ENCODE measurements around the gene DDX54. TPM values are rescaled to one million over a fixed set of nuclear protein-coding genes. Genes with fewer than 3 reads are reported as not detected.

Gene DDX54
- total RNA-seq, 2 donors from 2014 or later: 77.3 to 96.2 TPM

GRCh38 chr12:113179023-113179422, 6.3 kb downstream of the DDX54 start:
- DNase-seq (ENCODE audit: low spot score in 2 of 2) (no peak), ATAC-seq (no peak)
- peaks cover 0 to 23% of the 10 kb centered on the region in 2 donors for H3K36me3 Mint-ChIP-seq
- H3K27ac Mint-ChIP-seq: no peak overlapping the region
- H3K9me3 Mint-ChIP-seq: no peaks in the 10 kb centered on the region

- H3K9me3 Mint-ChIP-seq: no peaks in the 10 kb centered on the region
- peaks cover 17 to 37% of the 10 kb centered on the region in 2 donors for H3K36me3 Mint-ChIP-seq
- peak overlapping the region in 1 of 2 donors; percentile 81 for H3K27ac Mint-ChIP-seq
- DNase-seq (ENCODE audit: low spot score in 2 of 2): peak in 1 of 2 donors; percentile 89
- ATAC-seq: peak; percentile 84 to 86
These were observed 10.6 kb downstream of the DDX54 start for GRCh38 chr12:113174461-113175384.

GRCh38 chr12:113173081-113173698, 12.1 kb downstream of the DDX54 start:
- Mint-ChIP-seq H3K9me3 (no peaks in the 10 kb centered on the region), H3K36me3 (peaks cover 17 to 37% of the 10 kb centered on the region in 2 donors), H3K27ac (no peak overlapping the region)
- no peak for ATAC-seq
- DNase-seq (ENCODE audit: low spot score in 2 of 2): no peak

GRCh38 chr12:113172185-113172584, 13.1 kb downstream of the DDX54 start:
- Mint-ChIP-seq H3K27ac (no peak overlapping the region), H3K36me3 (peaks cover 17 to 27% of the 10 kb centered on the region in 2 donors), H3K9me3 (no peaks in the 10 kb centered on the region)
- no peak for ATAC-seq
- DNase-seq (ENCODE audit: low spot score in 2 of 2): no peak

- DNase-seq (ENCODE audit: low spot score in 2 of 2): no peak
- H3K36me3 Mint-ChIP-seq: peaks cover 17 to 20% of the 10 kb centered on the region in 2 donors
- no peaks in the 10 kb centered on the region for H3K9me3 Mint-ChIP-seq
- H3K27ac Mint-ChIP-seq: no peak overlapping the region
- no peak for ATAC-seq
These were observed 13.7 kb downstream of the DDX54 start for GRCh38 chr12:113171543-113171942.

GRCh38 chr12:113170926-113171325, 14.4 kb downstream of the DDX54 start:
- no peak for DNase-seq (ENCODE audit: low spot score in 2 of 2)
- Mint-ChIP-seq H3K27ac (peak overlapping the region in 1 of 2 donors; percentile 1), H3K9me3 (no peaks in the 10 kb centered on the region), H3K36me3 (peaks cover 17 to 20% of the 10 kb centered on the region in 2 donors)
- no peak for ATAC-seq

GRCh38 chr12:113170457-113170856, 14.8 kb downstream of the DDX54 start:
- no peak overlapping the region for H3K27ac Mint-ChIP-seq
- no peaks in the 10 kb centered on the region for H3K9me3 Mint-ChIP-seq
- no peak for ATAC-seq
- peaks cover 17 to 20% of the 10 kb centered on the region in 2 donors for H3K36me3 Mint-ChIP-seq
- DNase-seq (ENCODE audit: low spot score in 2 of 2): no peak

- no peaks in the 10 kb centered on the region for H3K9me3 Mint-ChIP-seq
- ATAC-seq: no peak
- DNase-seq (ENCODE audit: low spot score in 2 of 2): no peak
- no peak overlapping the region for H3K27ac Mint-ChIP-seq
- H3K36me3 Mint-ChIP-seq: peaks cover 17 to 19% of the 10 kb centered on the region in 2 donors
These were observed 15.6 kb downstream of the DDX54 start for GRCh38 chr12:113169697-113170096.

GRCh38 chr12:113167868-113168267, 17.4 kb downstream of the DDX54 start:
- no peaks in the 10 kb centered on the region for H3K9me3 Mint-ChIP-seq
- no peak overlapping the region for H3K27ac Mint-ChIP-seq
- H3K36me3 Mint-ChIP-seq: peaks cover 14 to 17% of the 10 kb centered on the region in 2 donors
- DNase-seq (ENCODE audit: low spot score in 2 of 2): no peak
- ATAC-seq: no peak

GRCh38 chr12:113165521-113166450, 19.5 kb downstream of the DDX54 start:
- no peak for DNase-seq (ENCODE audit: low spot score in 2 of 2)
- peak overlapping the region in 1 of 2 donors; percentile 72 for H3K27ac Mint-ChIP-seq
- no peak for ATAC-seq
- peaks cover 1 to 2% of the 10 kb centered on the region in 2 donors for H3K36me3 Mint-ChIP-seq
- no peaks in the 10 kb centered on the region for H3K9me3 Mint-ChIP-seq

GRCh38 chr12:113164014-113164413, 21.3 kb downstream of the DDX54 start:
- ATAC-seq: no peak
- no peak for DNase-seq (ENCODE audit: low spot score in 2 of 2)
- Mint-ChIP-seq H3K27ac (peak overlapping the region; percentile 44 to 72), H3K36me3 (no peaks in the 10 kb centered on the region), H3K9me3 (no peaks in the 10 kb centered on the region)

- DNase-seq (ENCODE audit: low spot score in 2 of 2) (no peak), ATAC-seq (no peak)
- Mint-ChIP-seq H3K27ac (peak overlapping the region in 1 of 2 donors; percentile 72), H3K9me3 (no peaks in the 10 kb centered on the region), H3K36me3 (no peaks in the 10 kb centered on the region)
These were observed 22.3 kb downstream of the DDX54 start for GRCh38 chr12:113163030-113163360.

- DNase-seq (ENCODE audit: low spot score in 2 of 2) (no peak), ATAC-seq (no peak)
- H3K9me3 Mint-ChIP-seq: no peaks in the 10 kb centered on the region
- no peak overlapping the region for H3K27ac Mint-ChIP-seq
- no peaks in the 10 kb centered on the region for H3K36me3 Mint-ChIP-seq
These were observed 22.9 kb downstream of the DDX54 start for GRCh38 chr12:113162102-113163029.

- peak overlapping the region; percentile 73 to 84 for H3K27ac Mint-ChIP-seq
- ATAC-seq (peak in 1 of 2 donors; percentile 63), DNase-seq (ENCODE audit: low spot score in 2 of 2) (no peak)
- no peaks in the 10 kb centered on the region for H3K36me3 Mint-ChIP-seq
- H3K9me3 Mint-ChIP-seq: no peaks in the 10 kb centered on the region
These were observed 23.8 kb downstream of the DDX54 start for GRCh38 chr12:113161415-113162016.

GRCh38 chr12:113159937-113160336, 25.3 kb downstream of the DDX54 start:
- H3K36me3 Mint-ChIP-seq: no peaks in the 10 kb centered on the region
- ATAC-seq (no peak), DNase-seq (ENCODE audit: low spot score in 2 of 2) (no peak)
- H3K9me3 Mint-ChIP-seq: no peaks in the 10 kb centered on the region
- peak overlapping the region in 1 of 2 donors; percentile 26 for H3K27ac Mint-ChIP-seq

All from activated naive CD4-positive, alpha-beta T cell treated with anti-CD3 and anti-CD28 coated beads, Interleukin-2, amount 50 U/mL, for 72 hours (primary cell).